HEK293T (cell line): Measurements from ENCODE around the gene AP1G1.

Experiments
- CTCF ChIA-PET: fragments of 350-600 bp; formaldehyde crosslinking; extraction: SDS; loops from one replicate; lab custom pipeline; 2021; ENCODE audit warnings: antibody characterized with exemption, inconsistent platforms; lab: Yijun Ruan, JAX
- POLR2A ChIA-PET: fragments of 350-600 bp; formaldehyde crosslinking; extraction: SDS; loops from one replicate; lab custom pipeline; 2020; ENCODE audit warnings: antibody characterized with exemption, inconsistent platforms; lab: Yijun Ruan, JAX
- DNase-seq: peaks from one replicate; pipeline ENCODE4 v3.0.0; 2012; ENCODE audit warnings: mixed read lengths; ENCODE audit errors: extremely low spot score
- ARNT ChIP-seq: fragments of 450-650 bp; IDR thresholded peaks from 2 replicates; pipeline ENCODE4 v1.6.1; 2017; ENCODE audit warnings: mild to moderate bottlenecking
- BHLHE40 ChIP-seq: fragments of 450-650 bp; IDR thresholded peaks from 2 replicates; pipeline ENCODE4 v1.6.1; 2016; ENCODE audit warnings: mild to moderate bottlenecking, moderate library complexity, borderline replicate concordance
- CTBP1 ChIP-seq: fragments of 450-650 bp; IDR thresholded peaks from 2 replicates; pipeline ENCODE4 v1.6.1; 2016; ENCODE audit warnings: borderline replicate concordance
- ELF4 ChIP-seq: fragments of 450-650 bp; IDR thresholded peaks from 2 replicates; pipeline ENCODE4 v1.6.1; 2017; ENCODE audit warnings: antibody characterized with exemption
- FOXA1 ChIP-seq: fragments of 450-650 bp; IDR thresholded peaks from 2 replicates; pipeline ENCODE4 v1.6.1; 2016; ENCODE audit warnings: mild to moderate bottlenecking
- FOXK2 ChIP-seq: fragments of 450-650 bp; IDR thresholded peaks from 2 replicates; pipeline ENCODE4 v1.6.1; 2016; ENCODE audit warnings: mild to moderate bottlenecking
- FOXM1 ChIP-seq: fragments of 450-650 bp; IDR thresholded peaks from 2 replicates; pipeline ENCODE4 v1.6.1; 2017; ENCODE audit warnings: mild to moderate bottlenecking, borderline replicate concordance
- HDGF ChIP-seq: fragments of 450-650 bp; IDR thresholded peaks from 2 replicates; pipeline ENCODE4 v1.6.1; 2017; ENCODE audit warnings: antibody characterized with exemption, borderline replicate concordance
- L3MBTL2 ChIP-seq: fragments of 450-650 bp; conservative IDR thresholded peaks from 2 replicates; pipeline ENCODE4 v1.6.1; 2016; ENCODE audit warnings: mild to moderate bottlenecking
- LEF1 ChIP-seq: fragments of 450-650 bp; IDR thresholded peaks from 2 replicates; pipeline ENCODE4 v1.6.1; 2017; ENCODE audit warnings: mild to moderate bottlenecking, borderline replicate concordance
- NFRKB ChIP-seq: fragments of 450-650 bp; IDR thresholded peaks from 2 replicates; pipeline ENCODE4 v1.6.1; 2016; ENCODE audit warnings: mild to moderate bottlenecking, moderate library complexity
- SP1 ChIP-seq: fragments of 450-650 bp; IDR thresholded peaks from 2 replicates; pipeline ENCODE4 v1.6.1; 2017
- SUZ12 ChIP-seq: fragments of 450-650 bp; IDR thresholded peaks from 2 replicates; pipeline ENCODE4 v1.6.1; 2016; ENCODE audit warnings: mild to moderate bottlenecking
- TARDBP ChIP-seq: fragments of 450-650 bp; IDR thresholded peaks from 2 replicates; pipeline ENCODE4 v1.6.1; 2016
- ZNF384 ChIP-seq: fragments of 450-650 bp; IDR thresholded peaks from 2 replicates; pipeline ENCODE4 v1.6.1; 2016
- TF ChIP-seq, protein P1 (sequence below): fragments of 450-650 bp; IDR thresholded peaks from 2 replicates; pipeline ENCODE4 v1.6.1; 2016

Gene AP1G1

DNA sequence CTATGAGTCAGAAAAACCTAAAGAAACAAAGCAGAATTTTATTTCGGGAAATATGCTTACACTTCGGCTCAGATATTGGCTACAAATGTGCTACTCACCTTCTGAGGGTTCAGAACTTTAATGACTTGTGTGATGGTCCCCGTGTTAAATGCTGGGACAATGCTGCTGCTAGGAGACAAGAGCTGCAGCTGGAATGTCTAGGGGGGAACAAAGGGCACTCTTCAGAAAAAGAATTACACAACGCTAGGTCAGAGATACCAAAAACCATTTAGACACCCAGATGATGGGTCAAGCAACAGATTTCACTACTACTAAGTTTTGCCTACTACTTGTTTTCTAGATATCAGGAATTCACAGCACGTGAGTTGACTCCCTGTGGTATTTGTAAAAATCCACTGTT is 74.1 kb downstream of the AP1G1 start:
- POLR2A ChIA-PET: no interaction called here
- no peak for DNase-seq
- TF ChIP-seq BHLHE40 (no peak), FOXM1 (no peak), ELF4 (no peak), FOXK2 (no peak), CTBP1 (no peak), SP1 (no peak), ARNT (no peak), FOXA1 (no peak), LEF1 (no peak), HDGF (no peak), TARDBP (no peak), ZNF384 (no peak)
- TF ChIP-seq, protein P1, sequence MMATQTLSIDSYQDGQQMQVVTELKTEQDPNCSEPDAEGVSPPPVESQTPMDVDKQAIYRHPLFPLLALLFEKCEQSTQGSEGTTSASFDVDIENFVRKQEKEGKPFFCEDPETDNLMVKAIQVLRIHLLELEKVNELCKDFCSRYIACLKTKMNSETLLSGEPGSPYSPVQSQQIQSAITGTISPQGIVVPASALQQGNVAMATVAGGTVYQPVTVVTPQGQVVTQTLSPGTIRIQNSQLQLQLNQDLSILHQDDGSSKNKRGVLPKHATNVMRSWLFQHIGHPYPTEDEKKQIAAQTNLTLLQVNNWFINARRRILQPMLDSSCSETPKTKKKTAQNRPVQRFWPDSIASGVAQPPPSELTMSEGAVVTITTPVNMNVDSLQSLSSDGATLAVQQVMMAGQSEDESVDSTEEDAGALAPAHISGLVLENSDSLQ: no peak
- CTCF ChIA-PET: interaction anchor here (0.5 to 0.8 kb wide), 2 partner anchors 11 to 227 kb away, joined by 3 to 5 read pairs; no protein-coding TSS in a partner anchor

DNA sequence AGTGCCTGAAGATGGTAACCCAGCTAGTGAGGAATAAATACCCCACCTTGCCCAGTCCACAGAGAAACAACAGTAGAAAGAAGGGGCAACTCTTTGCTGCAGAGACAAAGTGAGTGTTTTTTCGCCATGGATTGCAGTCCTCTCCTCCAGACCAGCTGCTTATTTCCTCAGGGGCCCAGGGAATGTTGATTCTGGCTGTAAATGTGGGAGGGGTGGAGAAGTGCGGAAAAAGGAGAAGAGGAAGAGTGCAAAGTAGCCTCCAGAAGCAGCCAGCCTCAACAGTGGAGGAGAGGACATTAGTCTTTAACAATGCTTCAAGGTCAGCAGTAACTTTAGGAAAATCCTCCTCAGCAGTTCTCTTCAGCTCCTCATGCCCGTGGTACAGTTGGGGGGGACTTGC is 76.0 kb downstream of the AP1G1 start:
- DNase-seq: no peak
- no peak for TF ChIP-seq TARDBP
- TF ChIP-seq, protein P1: no peak
- TF ChIP-seq FOXM1: no peak
- no peak for TF ChIP-seq ZNF384
- no peak for TF ChIP-seq ELF4
- no peak for TF ChIP-seq BHLHE40
- no peak for TF ChIP-seq FOXK2
- ChIA-PET POLR2A (no interaction called here), CTCF (interaction anchor here (0.6 to 0.9 kb wide), 2 partner anchors 229 to 274 kb away, joined by 3 to 4 read pairs; no protein-coding TSS in a partner anchor)

DNA sequence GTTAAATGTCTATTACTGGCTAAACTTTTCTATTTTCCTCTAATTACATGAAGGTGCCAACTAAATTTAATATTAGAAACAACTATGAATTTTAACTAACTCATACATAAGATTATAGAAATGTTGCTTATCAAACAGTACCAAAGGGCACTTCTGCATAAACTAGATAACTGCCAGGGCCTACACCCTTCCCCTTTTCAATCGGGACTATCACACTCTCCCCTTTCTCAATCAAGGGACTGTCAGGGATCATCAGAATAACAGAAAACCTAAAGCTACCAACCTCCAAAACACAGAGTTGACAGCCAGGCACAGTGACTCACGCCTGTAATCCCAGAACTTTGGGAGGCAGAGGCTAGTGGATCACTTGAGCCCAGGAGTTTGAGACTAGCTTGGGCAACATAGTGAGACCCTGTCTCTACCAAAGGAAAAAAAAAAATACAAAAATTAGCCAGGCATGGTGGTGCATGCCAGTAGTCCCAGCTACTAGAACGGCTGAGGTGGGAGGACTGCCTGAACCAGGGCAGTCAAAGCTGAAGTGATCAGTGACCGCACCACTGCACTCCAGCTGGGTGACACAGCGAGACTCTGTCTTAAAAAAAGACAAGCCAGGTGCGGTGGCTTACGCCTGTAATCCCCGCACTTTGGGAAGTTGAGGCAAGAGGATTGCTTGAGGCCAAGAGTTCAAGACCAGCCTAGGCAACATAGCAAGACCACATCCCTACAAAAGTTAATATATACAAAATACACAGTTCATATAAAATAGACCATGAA is 80.9 kb downstream of the AP1G1 start:
- no peak for DNase-seq
- POLR2A ChIA-PET: no interaction called here
- no peak for TF ChIP-seq TARDBP
- CTCF ChIA-PET: interaction anchor here (0.6 to 0.9 kb wide), 2 partner anchors 15 to 23 kb away, joined by 3 read pairs; no protein-coding TSS in a partner anchor

DNA sequence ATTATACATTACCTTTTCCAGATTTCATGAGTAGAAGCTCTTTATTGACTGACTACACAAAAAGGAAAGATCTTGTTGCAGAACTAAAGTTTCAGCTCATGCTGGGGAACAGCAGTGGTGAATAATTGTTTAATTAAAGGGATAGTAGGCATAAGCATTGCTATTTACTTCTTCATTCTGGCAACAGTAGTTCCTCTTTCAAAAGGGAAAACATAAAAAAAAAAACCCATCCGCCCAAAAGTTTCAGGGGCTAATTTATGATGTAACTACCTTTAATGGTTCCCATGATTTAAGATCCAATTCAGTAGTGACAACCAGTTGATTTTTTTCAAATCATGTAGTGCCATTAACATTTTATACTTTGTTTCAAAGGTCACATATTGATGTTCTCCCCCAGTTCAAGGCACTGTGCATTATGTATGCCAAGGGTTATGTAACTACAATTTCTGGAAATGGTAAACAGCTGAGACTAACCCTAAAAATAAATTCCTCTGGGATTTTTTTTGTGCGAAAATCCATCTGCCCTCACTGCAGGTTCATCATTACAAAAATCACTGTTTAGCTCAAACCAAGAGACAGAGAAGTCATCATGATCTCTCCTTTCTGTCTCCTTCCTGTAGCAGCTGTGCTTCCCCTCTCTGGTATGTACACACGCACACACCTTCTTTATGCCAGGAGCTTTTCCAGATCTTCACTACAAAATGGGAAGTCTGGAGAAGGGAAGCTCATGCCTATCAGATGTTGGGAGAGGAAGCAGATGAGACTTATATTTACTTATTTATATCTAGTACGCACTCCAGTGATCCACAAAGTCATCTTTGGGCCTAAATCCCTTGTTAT is 81.9 kb downstream of the AP1G1 start:
- POLR2A ChIA-PET: no interaction called here
- DNase-seq: no peak
- TF ChIP-seq ZNF384: no peak
- no peak for TF ChIP-seq SUZ12
- no peak for TF ChIP-seq ARNT
- TF ChIP-seq NFRKB: no peak
- no peak for TF ChIP-seq BHLHE40
- TF ChIP-seq FOXK2: no peak
- no peak for TF ChIP-seq ELF4
- TF ChIP-seq CTBP1: no peak
- no peak for TF ChIP-seq LEF1
- no peak for TF ChIP-seq FOXA1
- TF ChIP-seq HDGF: no peak
- no peak for TF ChIP-seq TARDBP
- TF ChIP-seq, protein P1: no peak
- no peak for TF ChIP-seq FOXM1
- no peak for TF ChIP-seq L3MBTL2
- TF ChIP-seq SP1: no peak
- CTCF ChIA-PET: interaction anchor here (0.9 kb wide), 1 partner anchor 116 kb away, joined by 3 read pairs; no protein-coding TSS in a partner anchor

DNA sequence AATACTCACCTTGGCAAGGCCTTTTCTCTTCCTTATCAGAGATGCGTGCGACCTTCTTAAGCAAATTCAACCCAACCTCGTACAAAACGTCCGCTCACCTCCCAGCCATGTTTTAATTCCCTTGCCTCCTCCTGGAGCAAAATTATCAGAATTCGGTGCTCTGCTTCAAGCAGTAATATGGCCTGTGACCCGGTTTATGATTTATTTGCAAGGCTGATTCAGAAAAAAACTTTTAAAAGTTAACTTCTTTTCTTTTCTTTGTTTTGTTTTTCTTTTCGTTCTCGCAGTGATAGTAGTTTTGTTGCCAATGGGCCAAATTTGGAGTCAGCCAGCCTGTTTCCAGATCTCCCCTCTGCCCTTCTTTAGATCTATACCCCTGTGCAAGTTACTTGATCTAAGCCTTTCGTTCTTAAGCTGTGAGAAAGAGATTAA is 84.3 kb downstream of the AP1G1 start, which contains the start of gene PHLPP2:
Gene PHLPP2 (minus strand): TSS at position 382 of the 432 bp plus-strand sequence. CDS start 9,906 bp downstream, outside the sequence.
- ChIA-PET POLR2A (no interaction called here), CTCF (no interaction called here)
- TF ChIP-seq FOXM1 (no peak), CTBP1 (no peak), ARNT (no peak), NFRKB (no peak), HDGF (no peak), ZNF384 (no peak), L3MBTL2 (no peak), FOXA1 (no peak), SUZ12 (no peak), BHLHE40 (no peak), SP1 (no peak), LEF1 (no peak)
- DNase-seq: no peak
